ENCODE measurements around the gene HK1. TPM values are rescaled to one million over a fixed set of nuclear protein-coding genes. Genes with fewer than 3 reads are reported as not detected.

HK1 gene
- total RNA-seq, 1 donor from 2014 or later, result 128 TPM

DNA sequence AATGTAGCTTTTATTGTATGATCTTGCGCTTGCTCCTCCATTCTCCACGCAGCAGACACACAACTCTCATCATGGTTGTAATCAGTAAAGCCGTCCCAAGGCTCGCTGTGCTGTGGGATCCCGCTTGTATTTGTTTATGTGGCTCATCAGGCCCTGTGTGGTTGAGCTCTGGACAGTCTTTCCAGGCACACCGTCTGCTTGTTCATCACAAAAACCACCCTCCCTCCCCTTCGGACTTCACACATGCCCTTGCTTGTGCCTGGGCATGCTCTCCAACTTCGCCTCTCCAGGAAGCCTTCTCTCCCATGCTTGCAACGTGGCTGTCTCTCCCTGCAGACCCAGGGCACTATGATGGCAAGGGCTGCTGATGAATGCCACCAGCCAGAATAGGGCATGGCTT, 62.4 kb downstream of the HK1 start:
- TF ChIP-seq, protein P1, sequence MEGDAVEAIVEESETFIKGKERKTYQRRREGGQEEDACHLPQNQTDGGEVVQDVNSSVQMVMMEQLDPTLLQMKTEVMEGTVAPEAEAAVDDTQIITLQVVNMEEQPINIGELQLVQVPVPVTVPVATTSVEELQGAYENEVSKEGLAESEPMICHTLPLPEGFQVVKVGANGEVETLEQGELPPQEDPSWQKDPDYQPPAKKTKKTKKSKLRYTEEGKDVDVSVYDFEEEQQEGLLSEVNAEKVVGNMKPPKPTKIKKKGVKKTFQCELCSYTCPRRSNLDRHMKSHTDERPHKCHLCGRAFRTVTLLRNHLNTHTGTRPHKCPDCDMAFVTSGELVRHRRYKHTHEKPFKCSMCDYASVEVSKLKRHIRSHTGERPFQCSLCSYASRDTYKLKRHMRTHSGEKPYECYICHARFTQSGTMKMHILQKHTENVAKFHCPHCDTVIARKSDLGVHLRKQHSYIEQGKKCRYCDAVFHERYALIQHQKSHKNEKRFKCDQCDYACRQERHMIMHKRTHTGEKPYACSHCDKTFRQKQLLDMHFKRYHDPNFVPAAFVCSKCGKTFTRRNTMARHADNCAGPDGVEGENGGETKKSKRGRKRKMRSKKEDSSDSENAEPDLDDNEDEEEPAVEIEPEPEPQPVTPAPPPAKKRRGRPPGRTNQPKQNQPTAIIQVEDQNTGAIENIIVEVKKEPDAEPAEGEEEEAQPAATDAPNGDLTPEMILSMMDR (IDR thresholded peaks at IDR 0.05), result no peak
- peaks cover 27 to 59% of the 10 kb centered on the region in 2 donors for H3K4me1 ChIP-seq
- H3K36me3 ChIP-seq, result peaks cover 13 to 18% of the 10 kb centered on the region in 2 donors
- H3K9me3 ChIP-seq, result no peaks in the 10 kb centered on the region
- H3K4me3 ChIP-seq, result no peak overlapping the region
- H3K27me3 ChIP-seq, result no peaks in the 10 kb centered on the region
- no peak for DNase-seq (ENCODE audit: low spot score in 2 of 2)
- intact Hi-C loops (cut with DNase I), result no loop called here
- peak overlapping the region; percentile 90 to 91 for H3K27ac ChIP-seq

DNA sequence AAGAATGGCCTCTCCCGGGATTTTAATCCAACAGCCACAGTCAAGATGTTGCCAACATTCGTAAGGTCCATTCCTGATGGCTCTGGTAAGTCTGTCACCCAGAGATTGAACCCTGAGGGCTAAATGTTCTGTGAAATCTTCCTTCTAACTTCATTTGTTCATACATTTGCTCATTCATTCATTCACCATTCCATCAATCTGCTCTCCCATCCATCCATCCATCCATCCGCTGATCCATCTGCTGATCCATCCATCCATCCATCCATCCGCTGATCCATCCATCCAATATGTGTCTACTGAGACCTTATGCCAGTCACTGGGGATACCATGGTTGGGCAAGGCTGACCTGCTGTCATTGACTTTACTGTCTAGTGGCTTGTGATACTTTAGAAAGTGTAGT, 65.6 kb downstream of the HK1 start:
- no peak overlapping the region for H3K27ac ChIP-seq
- H3K4me1 ChIP-seq, result peaks cover 11 to 45% of the 10 kb centered on the region in 2 donors
- intact Hi-C loops (cut with DNase I), result no loop called here
- peaks cover 17 to 27% of the 10 kb centered on the region in 2 donors for H3K36me3 ChIP-seq
- TF ChIP-seq, protein P1 (IDR thresholded peaks at IDR 0.05), result no peak
- H3K27me3 ChIP-seq, result no peaks in the 10 kb centered on the region
- no peak for DNase-seq (ENCODE audit: low spot score in 2 of 2)
- H3K9me3 ChIP-seq, result no peaks in the 10 kb centered on the region
- H3K4me3 ChIP-seq, result no peak overlapping the region

DNA sequence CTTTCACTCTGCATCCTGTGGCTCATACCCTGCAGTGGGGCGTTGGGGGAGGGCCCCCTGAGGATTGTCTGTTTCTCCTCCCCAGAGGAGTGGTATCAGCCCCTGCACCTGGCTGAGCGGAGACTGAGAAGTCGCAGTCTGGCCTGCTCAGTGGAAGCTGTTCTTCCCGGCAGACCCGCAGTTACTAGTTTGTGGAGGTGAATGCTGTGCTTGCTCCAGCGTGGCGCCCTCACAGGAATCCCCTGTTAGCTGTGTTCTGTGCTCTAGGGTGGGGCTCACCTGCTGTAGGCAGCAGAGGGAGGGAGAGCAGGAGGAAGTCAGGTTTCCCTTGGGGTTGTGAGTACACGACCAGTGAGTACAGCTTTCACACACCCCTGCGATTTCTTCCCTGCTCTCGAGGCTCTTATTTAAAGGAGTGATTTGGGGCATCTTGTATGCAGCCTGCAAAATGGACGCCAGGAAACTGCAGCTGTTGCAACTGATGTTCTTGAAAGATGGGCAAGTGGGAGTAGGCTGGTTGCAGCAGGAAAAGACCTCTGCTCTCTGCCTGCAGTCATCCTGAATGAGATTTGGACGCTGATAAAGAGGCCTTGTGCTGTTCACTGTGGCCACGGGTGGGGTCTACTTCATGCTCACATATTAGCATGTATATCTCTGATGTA, 66.4 kb downstream of the HK1 start:
- H3K4me1 ChIP-seq, result peaks cover 3 to 42% of the 10 kb centered on the region in 2 donors
- intact Hi-C loops (cut with DNase I), result no loop called here
- H3K4me3 ChIP-seq, result no peak overlapping the region
- no peak for DNase-seq (ENCODE audit: low spot score in 2 of 2)
- TF ChIP-seq, protein P1 (IDR thresholded peaks at IDR 0.05), result no peak
- H3K27me3 ChIP-seq, result no peaks in the 10 kb centered on the region
- H3K9me3 ChIP-seq, result no peaks in the 10 kb centered on the region
- H3K27ac ChIP-seq, result peak overlapping the region; percentile 26 to 47
- H3K36me3 ChIP-seq, result peaks cover 17 to 27% of the 10 kb centered on the region in 2 donors

DNA sequence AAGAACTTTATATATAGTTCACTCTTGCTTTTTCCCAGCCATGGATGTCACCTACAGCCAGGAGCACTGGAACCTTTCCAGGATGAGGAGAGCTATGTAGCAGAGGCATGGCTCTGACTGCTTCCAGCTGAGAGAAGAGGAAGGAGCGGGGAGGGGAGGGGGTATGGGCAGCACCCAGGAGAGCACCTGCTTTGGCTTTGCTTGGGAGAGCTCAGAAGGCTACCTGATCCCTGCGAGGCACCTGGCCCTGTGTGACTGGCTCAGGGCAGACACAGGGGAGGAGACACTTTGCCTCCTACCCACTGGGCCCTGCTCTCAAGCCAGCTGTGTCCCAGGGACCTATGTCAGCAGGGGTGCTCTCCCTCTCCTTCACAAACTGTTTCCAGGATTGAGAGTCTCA, 67.1 kb downstream of the HK1 start:
- peaks cover 0 to 42% of the 10 kb centered on the region in 2 donors for H3K4me1 ChIP-seq
- H3K27me3 ChIP-seq, result no peaks in the 10 kb centered on the region
- intact Hi-C loops (cut with DNase I), result no loop called here
- peak overlapping the region; percentile 47 to 55 for H3K27ac ChIP-seq
- no peak overlapping the region for H3K4me3 ChIP-seq
- peaks cover 17 to 32% of the 10 kb centered on the region in 2 donors for H3K36me3 ChIP-seq
- no peak for DNase-seq (ENCODE audit: low spot score in 2 of 2)
- TF ChIP-seq, protein P1 (IDR thresholded peaks at IDR 0.05), result no peak
- H3K9me3 ChIP-seq, result no peaks in the 10 kb centered on the region

DNA sequence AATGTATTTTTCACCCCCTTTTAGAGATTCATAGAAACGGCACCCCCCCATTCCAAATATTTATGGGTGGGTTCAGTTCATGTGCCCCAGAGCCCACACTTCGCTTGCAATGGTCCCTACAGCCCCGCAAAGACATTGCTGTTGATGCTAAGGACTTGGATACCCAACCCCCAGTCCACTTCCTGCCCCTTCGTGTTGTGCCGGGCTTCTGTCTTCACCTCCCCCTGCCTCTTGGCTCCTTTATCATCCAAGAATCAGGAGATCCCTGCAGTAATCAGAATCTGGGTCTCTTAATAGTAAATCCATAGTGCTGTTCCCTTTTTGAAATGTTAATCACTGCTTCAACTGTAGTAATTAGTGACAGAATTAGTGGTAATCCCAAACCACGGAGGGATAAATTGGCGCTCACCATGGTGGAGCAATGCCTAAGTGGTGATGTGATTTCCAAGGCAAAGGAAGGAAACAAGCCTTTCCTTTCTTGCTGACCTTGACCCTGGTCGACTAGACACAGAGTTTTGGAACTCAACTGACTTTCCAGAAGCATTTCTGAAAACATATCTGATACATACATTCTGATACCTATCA, 67.7 kb downstream of the HK1 start:
- peaks cover 0 to 38% of the 10 kb centered on the region in 2 donors for H3K4me1 ChIP-seq
- H3K27ac ChIP-seq, result peak overlapping the region; percentile 47 to 55
- intact Hi-C loops (cut with DNase I), result no loop called here
- H3K4me3 ChIP-seq, result no peak overlapping the region
- H3K27me3 ChIP-seq, result no peaks in the 10 kb centered on the region
- no peak for DNase-seq (ENCODE audit: low spot score in 2 of 2)
- TF ChIP-seq, protein P1 (IDR thresholded peaks at IDR 0.05), result no peak
- peaks cover 17 to 32% of the 10 kb centered on the region in 2 donors for H3K36me3 ChIP-seq
- no peaks in the 10 kb centered on the region for H3K9me3 ChIP-seq
